A673 (cell line): ENCODE results near the gene RELN. TPM values are rescaled to one million over a fixed set of nuclear protein-coding genes. Genes with fewer than 3 reads are reported as not detected.

Experiments used
- BruUV-seq: library from RNA; stranded (reverse); fragments of 400-500 nt; replicated peaks from 2 replicates; lab custom pipeline; 2021; lab: Mats Ljungman, UMichigan
- CTCF ChIA-PET: fragments of 300-600 bp; sonication (Branson Sonifier 250); formaldehyde crosslinking; loops from one replicate; lab custom pipeline; 2022; ENCODE audit warnings: antibody characterized with exemption; lab: Charles Lee
- POLR2A ChIA-PET: fragments of 300-600 bp; sonication (Branson Sonifier 250); formaldehyde crosslinking; loops from one replicate; lab custom pipeline; 2022; ENCODE audit warnings: antibody characterized with exemption; ENCODE audit not compliant: low non-redundant PET; lab: Charles Lee
- DNase-seq: peaks from one replicate; pipeline ENCODE4 v3.0.0-alpha.2; 2015; ENCODE audit warnings: low spot score
- H3K27ac ChIP-seq: fragments of 200-600 bp; sonication (generic); 2 replicates; pipeline ENCODE4 v1.5.1; 2016; ENCODE audit warnings: mixed run types, low read depth, mild to moderate bottlenecking, mixed read lengths, antibody characterized with exemption, low read length; ENCODE audit not compliant: poor library complexity, severe bottlenecking
- H3K27me3 ChIP-seq: fragments of 200-600 bp; sonication (generic); replicated peaks from 2 replicates; pipeline ENCODE4 v1.6.1; 2017; ENCODE audit warnings: mixed run types, low read depth, mild to moderate bottlenecking, mixed read lengths, antibody characterized with exemption, low read length; ENCODE audit not compliant: insufficient read depth, poor library complexity
- H3K36me3 ChIP-seq: fragments of 200-600 bp; sonication (generic); 2 replicates; pipeline ENCODE4 v1.6.1; 2016; ENCODE audit warnings: mixed run types, mild to moderate bottlenecking, mixed read lengths, antibody characterized with exemption, low read length; ENCODE audit not compliant: insufficient read depth, poor library complexity, severe bottlenecking
- H3K4me1 ChIP-seq: fragments of 200-600 bp; sonication (generic); 2 replicates; pipeline ENCODE4 v1.6.1; 2017; ENCODE audit warnings: mixed run types, mild to moderate bottlenecking, mixed read lengths, antibody characterized with exemption, low read length; ENCODE audit not compliant: insufficient read depth, poor library complexity, severe bottlenecking
- H3K4me3 ChIP-seq: fragments of 200-600 bp; sonication (generic); 2 replicates; pipeline ENCODE4 v1.5.1; 2016; ENCODE audit warnings: low read depth, mixed run types, mild to moderate bottlenecking, mixed read lengths, low read length; ENCODE audit not compliant: poor library complexity, severe bottlenecking
- H3K9me3 ChIP-seq: fragments of 200-600 bp; sonication (generic); 2 replicates; pipeline ENCODE4 v1.6.1; 2016; ENCODE audit warnings: mixed run types, low read depth, mild to moderate bottlenecking, mixed read lengths, antibody characterized with exemption, low read length; ENCODE audit not compliant: poor library complexity, severe bottlenecking
- CTCF ChIP-seq: fragments of 300-800, 200-600 bp; sonication (generic); conservative IDR thresholded peaks from 2 replicates; pipeline ENCODE4 v1.5.1; 2017; ENCODE audit warnings: low read depth, mild to moderate bottlenecking, antibody characterized with exemption, low read length, moderate library complexity, mixed read lengths
- EZH2 ChIP-seq: fragments of 200-600 bp; sonication (generic); IDR thresholded peaks from 2 replicates; pipeline ENCODE4 v1.6.1; 2017; ENCODE audit warnings: borderline replicate concordance, low read depth, mild to moderate bottlenecking, mixed read lengths, antibody characterized with exemption, low read length; ENCODE audit not compliant: poor library complexity, severe bottlenecking
- intact Hi-C: fragments of 100-400 bp; cut with micrococcal nuclease; formaldehyde crosslinking; loops from one replicate; pipeline ENCODE4 v1.10.0; 2022; ENCODE audit not compliant: unreplicated experiment
- total RNA-seq: library from RNA; stranded (reverse); gene quantifications from 2 replicates; pipeline ENCODE4 v1.2.3, GENCODE V29; 2021

RELN gene
- total RNA-seq, 1 experiment from 2014 or later: not detected

- TF ChIP-seq CTCF (no peak), EZH2 (no peak)
- DNase-seq: no peak
- BruUV-seq: no TSS peak
- ChIA-PET CTCF (no interaction called here), POLR2A (no interaction called here)
- Histone ChIP-seq H3K27me3 (peaks cover 38% of the 10 kb centered on the region), H3K36me3 (no peaks in the 10 kb centered on the region), H3K9me3 (no peaks in the 10 kb centered on the region), H3K27ac (no peak overlapping the region), H3K4me3 (no peak overlapping the region), H3K4me1 (no peaks in the 10 kb centered on the region)
- intact Hi-C loops: no loop called here
Observed at GRCh38 chr7:103893350-103893749, 96.1 kb downstream of the RELN start.

GRCh38 chr7:103889451-103889850 lies 100.0 kb downstream of the RELN start:
- ChIA-PET CTCF (no interaction called here), POLR2A (no interaction called here)
- Histone ChIP-seq H3K9me3 (no peaks in the 10 kb centered on the region), H3K4me3 (no peak overlapping the region), H3K27ac (no peak overlapping the region), H3K4me1 (no peaks in the 10 kb centered on the region), H3K27me3 (peaks cover 21% of the 10 kb centered on the region), H3K36me3 (no peaks in the 10 kb centered on the region)
- intact Hi-C loops: no loop called here
- TF ChIP-seq EZH2 (no peak), CTCF (no peak)
- no TSS peak for BruUV-seq
- no peak for DNase-seq

- POLR2A ChIA-PET: no interaction called here
- intact Hi-C loops: no loop called here
- CTCF ChIA-PET: no interaction called here
- Histone ChIP-seq H3K4me1 (no peaks in the 10 kb centered on the region), H3K36me3 (no peaks in the 10 kb centered on the region), H3K4me3 (no peak overlapping the region), H3K27me3 (peaks cover 14% of the 10 kb centered on the region), H3K9me3 (no peaks in the 10 kb centered on the region), H3K27ac (no peak overlapping the region)
- TF ChIP-seq EZH2: no peak
- TF ChIP-seq CTCF: no peak
- BruUV-seq: no TSS peak
- no peak for DNase-seq
Observed at GRCh38 chr7:103888603-103889153, 100.8 kb downstream of the RELN start.
